ENCODE measurements around the gene RAP2C.

The RAP2C gene

DNA sequence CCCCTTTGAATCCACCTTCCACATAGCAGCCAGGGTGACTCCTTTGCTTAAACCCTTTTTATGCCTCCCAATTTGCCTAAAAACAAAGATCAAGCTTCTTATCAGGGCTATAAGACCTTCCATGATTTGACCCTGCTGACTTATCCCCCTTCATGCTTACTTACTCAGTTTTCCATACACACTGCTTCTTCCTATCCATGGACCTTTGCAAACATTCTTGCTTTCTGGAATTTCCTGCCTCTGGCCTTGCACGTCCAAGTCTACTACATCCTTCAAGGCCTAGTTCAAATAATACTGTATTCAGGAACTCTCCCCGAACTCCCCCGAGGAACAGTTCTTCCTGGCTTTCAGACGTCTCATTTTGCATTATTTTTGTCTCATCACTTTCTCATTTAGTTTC is 31.8 kb downstream of the RAP2C start:
- H3K4me3 ChIP-seq (ENCODE audit: low read length): no peak overlapping the region
- H3K4me1 ChIP-seq (ENCODE audit: control insufficient read depth, low read length): no peaks in the 10 kb centered on the region
- no peak overlapping the region for H3K27ac ChIP-seq (ENCODE audit: low read depth, low read length)
- TF ChIP-seq EZH2phosphoT487 (IDR thresholded peaks at IDR 0.05; ENCODE audit: borderline replicate concordance, low read length): no peak
- TF ChIP-seq, protein P1, sequence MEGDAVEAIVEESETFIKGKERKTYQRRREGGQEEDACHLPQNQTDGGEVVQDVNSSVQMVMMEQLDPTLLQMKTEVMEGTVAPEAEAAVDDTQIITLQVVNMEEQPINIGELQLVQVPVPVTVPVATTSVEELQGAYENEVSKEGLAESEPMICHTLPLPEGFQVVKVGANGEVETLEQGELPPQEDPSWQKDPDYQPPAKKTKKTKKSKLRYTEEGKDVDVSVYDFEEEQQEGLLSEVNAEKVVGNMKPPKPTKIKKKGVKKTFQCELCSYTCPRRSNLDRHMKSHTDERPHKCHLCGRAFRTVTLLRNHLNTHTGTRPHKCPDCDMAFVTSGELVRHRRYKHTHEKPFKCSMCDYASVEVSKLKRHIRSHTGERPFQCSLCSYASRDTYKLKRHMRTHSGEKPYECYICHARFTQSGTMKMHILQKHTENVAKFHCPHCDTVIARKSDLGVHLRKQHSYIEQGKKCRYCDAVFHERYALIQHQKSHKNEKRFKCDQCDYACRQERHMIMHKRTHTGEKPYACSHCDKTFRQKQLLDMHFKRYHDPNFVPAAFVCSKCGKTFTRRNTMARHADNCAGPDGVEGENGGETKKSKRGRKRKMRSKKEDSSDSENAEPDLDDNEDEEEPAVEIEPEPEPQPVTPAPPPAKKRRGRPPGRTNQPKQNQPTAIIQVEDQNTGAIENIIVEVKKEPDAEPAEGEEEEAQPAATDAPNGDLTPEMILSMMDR (IDR thresholded peaks at IDR 0.05; ENCODE audit: low read depth, low read length, poor library complexity, severe bottlenecking): no peak
- no peaks in the 10 kb centered on the region for H3F3A ChIP-seq (ENCODE audit: control insufficient read depth, insufficient read depth)
- no peaks in the 10 kb centered on the region for H4K20me1 ChIP-seq (ENCODE audit: control insufficient read depth, insufficient read depth, low read depth, low read length)
- no peak overlapping the region for H3K4me2 ChIP-seq (ENCODE audit: low read length)
- H3K9me3 ChIP-seq (ENCODE audit: control insufficient read depth, insufficient read depth, low read length): no peaks in the 10 kb centered on the region
- H3K9me2 ChIP-seq (replicated peaks; ENCODE audit: control insufficient read depth, low read length): no peaks in the 10 kb centered on the region
- no peaks in the 10 kb centered on the region for H3K79me2 ChIP-seq (ENCODE audit: control insufficient read depth, low read length)
- no peaks in the 10 kb centered on the region for H3K27me3 ChIP-seq (ENCODE audit: control insufficient read depth, low read length)
- no peaks in the 10 kb centered on the region for H3K36me3 ChIP-seq (ENCODE audit: control insufficient read depth, low read length)

DNA sequence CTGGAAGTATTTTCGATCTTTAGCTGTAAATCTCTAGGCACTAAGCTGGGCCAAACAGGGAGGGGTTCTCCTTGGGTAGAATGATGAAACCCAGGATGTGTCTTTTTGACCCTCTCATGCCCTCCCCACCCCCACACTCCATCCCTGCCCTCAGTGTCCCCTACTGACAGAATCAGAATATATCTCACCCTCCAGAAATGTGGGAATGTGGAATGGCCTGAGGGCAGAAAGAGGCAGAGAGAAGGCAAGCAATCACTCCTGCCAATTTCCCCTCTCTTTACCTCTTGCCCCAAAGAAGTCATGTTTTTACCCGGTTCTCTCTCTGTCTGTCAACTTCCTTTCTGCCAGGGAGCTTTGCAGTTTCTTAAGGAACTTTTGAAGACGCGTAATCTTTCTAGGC is 34.4 kb downstream of the RAP2C start:
- TF ChIP-seq EZH2phosphoT487 (IDR thresholded peaks at IDR 0.05; ENCODE audit: borderline replicate concordance, low read length): no peak
- TF ChIP-seq, protein P1 (IDR thresholded peaks at IDR 0.05; ENCODE audit: low read depth, low read length, poor library complexity, severe bottlenecking): no peak
- Histone ChIP-seq H3K4me3 (ENCODE audit: low read length) (no peak overlapping the region), H3K4me2 (ENCODE audit: low read length) (no peak overlapping the region), H3K27me3 (ENCODE audit: control insufficient read depth, low read length) (no peaks in the 10 kb centered on the region), H3K9me3 (ENCODE audit: control insufficient read depth, insufficient read depth, low read length) (no peaks in the 10 kb centered on the region), H3K79me2 (ENCODE audit: control insufficient read depth, low read length) (no peaks in the 10 kb centered on the region), H3K36me3 (ENCODE audit: control insufficient read depth, low read length) (no peaks in the 10 kb centered on the region), H3F3A (ENCODE audit: control insufficient read depth, insufficient read depth) (no peaks in the 10 kb centered on the region), H3K27ac (ENCODE audit: low read depth, low read length) (no peak overlapping the region), H3K9me2 (replicated peaks; ENCODE audit: control insufficient read depth, low read length) (no peaks in the 10 kb centered on the region), H4K20me1 (ENCODE audit: control insufficient read depth, insufficient read depth, low read depth, low read length) (no peaks in the 10 kb centered on the region), H3K4me1 (ENCODE audit: control insufficient read depth, low read length) (no peaks in the 10 kb centered on the region)

DNA sequence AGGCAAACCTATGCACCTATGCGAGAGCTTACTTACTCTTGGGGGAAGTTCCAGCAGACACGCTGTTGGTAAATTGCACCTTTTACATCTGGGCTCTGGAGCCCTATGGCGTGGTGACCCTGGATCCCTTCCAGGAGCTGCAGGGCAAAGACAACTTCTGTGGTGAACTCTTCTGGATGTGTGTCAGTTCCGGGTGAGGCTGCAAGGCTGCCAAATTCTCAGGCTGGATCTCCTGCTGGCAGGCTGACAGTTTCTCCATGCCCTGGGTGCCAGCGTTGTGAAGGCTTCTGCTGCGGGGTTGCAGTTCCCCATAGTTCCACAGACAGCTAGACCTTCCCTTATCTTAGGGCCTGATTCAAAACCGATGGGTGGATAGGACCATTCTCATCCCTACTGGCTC is 37.9 kb downstream of the RAP2C start:
- no peaks in the 10 kb centered on the region for H3K36me3 ChIP-seq (ENCODE audit: control insufficient read depth, low read length)
- H3K27ac ChIP-seq (ENCODE audit: low read depth, low read length): no peak overlapping the region
- no peaks in the 10 kb centered on the region for H3K9me2 ChIP-seq (replicated peaks; ENCODE audit: control insufficient read depth, low read length)
- H4K20me1 ChIP-seq (ENCODE audit: control insufficient read depth, insufficient read depth, low read depth, low read length): no peaks in the 10 kb centered on the region
- no peak overlapping the region for H3K4me2 ChIP-seq (ENCODE audit: low read length)
- no peaks in the 10 kb centered on the region for H3K9me3 ChIP-seq (ENCODE audit: control insufficient read depth, insufficient read depth, low read length)
- no peak overlapping the region for H3K4me3 ChIP-seq (ENCODE audit: low read length)
- no peak for TF ChIP-seq EZH2phosphoT487 (IDR thresholded peaks at IDR 0.05; ENCODE audit: borderline replicate concordance, low read length)
- TF ChIP-seq, protein P1 (IDR thresholded peaks at IDR 0.05; ENCODE audit: low read depth, low read length, poor library complexity, severe bottlenecking): no peak
- H3K79me2 ChIP-seq (ENCODE audit: control insufficient read depth, low read length): no peaks in the 10 kb centered on the region
- no peaks in the 10 kb centered on the region for H3F3A ChIP-seq (ENCODE audit: control insufficient read depth, insufficient read depth)
- H3K27me3 ChIP-seq (ENCODE audit: control insufficient read depth, low read length): no peaks in the 10 kb centered on the region
- H3K4me1 ChIP-seq (ENCODE audit: control insufficient read depth, low read length): no peaks in the 10 kb centered on the region

DNA sequence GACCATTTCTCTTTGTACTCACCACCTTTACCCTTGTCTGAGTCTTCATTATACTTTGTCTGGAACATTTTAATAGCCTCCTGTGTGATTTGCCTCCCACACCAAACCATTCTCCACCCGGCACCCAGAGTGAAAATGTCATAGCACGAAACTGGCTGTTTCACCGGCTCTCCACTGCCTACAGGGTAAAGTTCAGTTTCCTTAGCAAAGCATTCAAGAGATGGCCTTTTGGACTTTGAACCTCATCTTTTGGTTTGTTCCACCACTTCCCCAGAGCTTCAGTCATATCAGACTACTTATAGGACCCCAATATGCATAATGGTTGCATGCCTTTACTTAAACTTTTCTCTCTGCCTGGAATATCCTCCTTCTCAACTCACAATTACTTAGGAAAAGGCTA is 38.3 kb downstream of the RAP2C start:
- no peaks in the 10 kb centered on the region for H4K20me1 ChIP-seq (ENCODE audit: control insufficient read depth, insufficient read depth, low read depth, low read length)
- TF ChIP-seq EZH2phosphoT487 (IDR thresholded peaks at IDR 0.05; ENCODE audit: borderline replicate concordance, low read length): no peak
- TF ChIP-seq, protein P1 (IDR thresholded peaks at IDR 0.05; ENCODE audit: low read depth, low read length, poor library complexity, severe bottlenecking): no peak
- no peaks in the 10 kb centered on the region for H3K9me3 ChIP-seq (ENCODE audit: control insufficient read depth, insufficient read depth, low read length)
- H3K4me1 ChIP-seq (ENCODE audit: control insufficient read depth, low read length): no peaks in the 10 kb centered on the region
- H3K27ac ChIP-seq (ENCODE audit: low read depth, low read length): no peak overlapping the region
- H3K4me3 ChIP-seq (ENCODE audit: low read length): no peak overlapping the region
- H3K27me3 ChIP-seq (ENCODE audit: control insufficient read depth, low read length): no peaks in the 10 kb centered on the region
- no peak overlapping the region for H3K4me2 ChIP-seq (ENCODE audit: low read length)
- H3F3A ChIP-seq (ENCODE audit: control insufficient read depth, insufficient read depth): no peaks in the 10 kb centered on the region
- no peaks in the 10 kb centered on the region for H3K36me3 ChIP-seq (ENCODE audit: control insufficient read depth, low read length)
- H3K79me2 ChIP-seq (ENCODE audit: control insufficient read depth, low read length): no peaks in the 10 kb centered on the region
- H3K9me2 ChIP-seq (replicated peaks; ENCODE audit: control insufficient read depth, low read length): no peaks in the 10 kb centered on the region

All from DOHH2 (cell line).